Smooth muscle cell (in vitro differentiated cells): ENCODE data around the gene CD82. TPM values are rescaled to one million over a fixed set of nuclear protein-coding genes. Genes with fewer than 3 reads are reported as not detected.

Source experiments
- DNase-seq: peaks from one replicate; lab custom pipeline; 2025; ENCODE audit not compliant: unreplicated experiment; lab: John Stamatoyannopoulos, UW
- H2AFZ ChIP-seq: fragments of 200-600 bp; sonication (generic); 2 replicates; pipeline ENCODE4 v1.6.0; 2016; ENCODE audit warnings: antibody characterized with exemption, low read depth, mild to moderate bottlenecking
- H3F3A ChIP-seq: fragments of 200-600 bp; sonication (generic); 2 replicates; pipeline ENCODE4 v1.6.0; 2017; ENCODE audit warnings: antibody characterized with exemption, low read depth
- H3K27ac ChIP-seq: fragments of 200-600 bp; sonication (generic); 2 replicates; pipeline ENCODE4 v1.5.1; 2016; ENCODE audit warnings: low read depth, mild to moderate bottlenecking
- H3K27me3 ChIP-seq: fragments of 200-600 bp; sonication (generic); 2 replicates; pipeline ENCODE4 v1.6.1; 2016; ENCODE audit warnings: low read depth, mild to moderate bottlenecking
- H3K36me3 ChIP-seq: fragments of 200-600 bp; sonication (generic); 2 replicates; pipeline ENCODE4 v1.5.1; 2016; ENCODE audit warnings: low read depth
- H3K4me1 ChIP-seq: fragments of 200-600 bp; sonication (generic); 2 replicates; pipeline ENCODE4 v1.5.1; 2016; ENCODE audit warnings: low read depth
- H3K4me2 ChIP-seq: fragments of 200-600 bp; sonication (generic); 2 replicates; pipeline ENCODE4 v1.6.0; 2016; ENCODE audit warnings: mild to moderate bottlenecking
- H3K4me3 ChIP-seq: fragments of 200-600 bp; sonication (generic); 2 replicates; pipeline ENCODE4 v1.5.1; 2016; ENCODE audit warnings: mild to moderate bottlenecking
- H3K79me2 ChIP-seq: fragments of 200-600 bp; sonication (generic); 2 replicates; pipeline ENCODE4 v1.6.0; 2016; ENCODE audit warnings: low read depth, mild to moderate bottlenecking
- H3K9ac ChIP-seq: fragments of 200-600 bp; sonication (generic); 2 replicates; pipeline ENCODE4 v1.6.0; 2016; ENCODE audit warnings: low read depth
- H3K9me3 ChIP-seq: fragments of 200-600 bp; sonication (generic); replicated peaks from 2 replicates; pipeline ENCODE4 v1.5.1; 2016; ENCODE audit warnings: low read depth
- H4K20me1 ChIP-seq: fragments of 200-600 bp; sonication (generic); 2 replicates; pipeline ENCODE4 v1.6.0; 2016; ENCODE audit warnings: low read depth
- CTCF ChIP-seq: fragments of 200-600 bp; sonication (generic); IDR thresholded peaks from 2 replicates; pipeline ENCODE4 v1.5.1; 2017; ENCODE audit warnings: borderline replicate concordance, mild to moderate bottlenecking, antibody characterized with exemption; ENCODE audit not compliant: insufficient read depth, poor library complexity, severe bottlenecking
- WGBS: methylation state at CpG from one replicate; pipeline ENCODE4 v1.1.7; 2016; ENCODE audit warnings: low lambda C conversion rate; 5-methylcytosine and 5-hydroxymethylcytosine counted together
- polyA plus RNA-seq: library from polyadenylated mRNA; unstranded; fragments of >200 nt; fragmentation: Nextera tagmentation; extraction: Ambion mirVana; gene quantifications from 2 replicates; pipeline ENCODE4 v1.2.1, GENCODE V29; 2016
- total RNA-seq: library from RNA; depleted of rRNA; stranded (reverse); fragments of >200 nt; gene quantifications from 2 replicates; pipeline ENCODE4 v1.2.3, GENCODE V29; 2014

CD82 gene
- total and polyA plus RNA-seq, 2 experiments from 2014 or later: 58.6 to 270 TPM

DNA sequence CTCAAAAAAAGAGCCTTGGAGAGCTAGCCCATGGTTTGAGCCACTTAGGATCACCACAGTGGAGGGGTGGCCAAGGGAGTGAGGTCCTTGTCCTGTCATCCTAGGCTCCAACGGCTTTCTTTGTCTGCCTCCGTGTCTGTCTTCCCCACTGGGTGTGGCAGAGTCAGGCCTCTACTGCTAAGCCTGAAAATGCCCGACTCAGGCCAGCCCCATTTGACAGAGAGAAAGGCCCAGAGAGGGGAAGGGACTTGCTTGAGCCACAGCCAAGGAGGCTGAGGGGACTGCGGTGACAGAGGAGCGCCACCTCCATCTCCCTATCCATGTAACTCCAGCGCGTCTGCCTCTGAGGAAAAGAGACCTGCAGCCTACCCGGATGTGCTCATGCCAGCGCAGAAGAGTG, 27.8 kb upstream of the CD82 start:
- Histone ChIP-seq H3K9me3 (no peaks in the 10 kb centered on the region), H3F3A (no peaks in the 10 kb centered on the region), H3K4me3 (no peak overlapping the region), H3K27me3 (peaks cover 24% of the 10 kb centered on the region), H3K79me2 (no peaks in the 10 kb centered on the region), H3K36me3 (no peaks in the 10 kb centered on the region), H4K20me1 (no peaks in the 10 kb centered on the region), H3K9ac (no peak overlapping the region), H3K4me1 (no peaks in the 10 kb centered on the region), H3K27ac (no peak overlapping the region), H2AFZ (no peak overlapping the region), H3K4me2 (no peak overlapping the region)
- no peak for TF ChIP-seq CTCF
- WGBS: 87% methylated on average over 9 of the region's 9 CpGs
- no peak for DNase-seq

- Histone ChIP-seq H3K4me2 (peak overlapping the region; percentile 51), H3K4me1 (no peaks in the 10 kb centered on the region), H4K20me1 (no peaks in the 10 kb centered on the region), H2AFZ (peak overlapping the region; percentile 69), H3K79me2 (no peaks in the 10 kb centered on the region), H3K9ac (no peak overlapping the region), H3K4me3 (no peak overlapping the region), H3K36me3 (no peaks in the 10 kb centered on the region), H3K9me3 (no peaks in the 10 kb centered on the region), H3K27ac (no peak overlapping the region), H3F3A (no peaks in the 10 kb centered on the region), H3K27me3 (peaks cover 30% of the 10 kb centered on the region)
- DNase-seq: peak; percentile 46
- WGBS: 33% methylated on average over 21 of the region's 21 CpGs
- TF ChIP-seq CTCF: peak; percentile 98
Observed at GRCh38 chr11:44538375-44539054, 26.9 kb upstream of the CD82 start.

GRCh38 chr11:44539971-44540370, 25.5 kb upstream of the CD82 start:
- no peaks in the 10 kb centered on the region for H4K20me1 ChIP-seq
- no peaks in the 10 kb centered on the region for H3K9me3 ChIP-seq
- no peak overlapping the region for H3K9ac ChIP-seq
- no peaks in the 10 kb centered on the region for H3F3A ChIP-seq
- peaks cover 20% of the 10 kb centered on the region for H3K27me3 ChIP-seq
- no peaks in the 10 kb centered on the region for H3K79me2 ChIP-seq
- H3K36me3 ChIP-seq: no peaks in the 10 kb centered on the region
- H3K27ac ChIP-seq: no peak overlapping the region
- WGBS: 77% methylated on average over 7 of the region's 7 CpGs
- no peak for TF ChIP-seq CTCF
- H2AFZ ChIP-seq: no peak overlapping the region
- no peak for DNase-seq
- H3K4me2 ChIP-seq: no peak overlapping the region
- no peak overlapping the region for H3K4me3 ChIP-seq
- no peaks in the 10 kb centered on the region for H3K4me1 ChIP-seq

DNA sequence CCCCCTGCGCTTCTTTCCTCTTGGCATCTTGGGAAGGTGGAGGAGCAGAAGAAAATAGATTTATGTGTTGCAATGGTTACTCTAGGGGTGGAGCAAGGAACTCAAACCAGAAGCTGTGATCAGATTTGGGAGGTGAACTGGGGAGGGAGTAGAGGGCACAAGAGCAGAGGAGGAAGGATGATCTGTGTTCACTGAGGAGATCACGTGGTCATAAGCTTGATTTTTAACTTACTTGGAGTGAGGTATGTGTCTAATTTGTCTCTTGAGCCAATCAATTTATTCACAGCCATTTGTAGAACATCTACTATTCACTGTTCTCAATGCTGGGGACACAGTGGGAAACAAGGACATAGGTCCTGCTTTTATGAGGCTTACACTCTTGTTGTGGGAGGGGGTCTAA, 24.8 kb upstream of the CD82 start:
- Histone ChIP-seq H3K4me2 (no peak overlapping the region), H2AFZ (no peak overlapping the region), H3K27ac (no peak overlapping the region), H3K4me3 (no peak overlapping the region), H3K79me2 (no peaks in the 10 kb centered on the region), H3K9ac (no peak overlapping the region), H3F3A (no peaks in the 10 kb centered on the region), H3K27me3 (peaks cover 14% of the 10 kb centered on the region), H4K20me1 (no peaks in the 10 kb centered on the region), H3K36me3 (no peaks in the 10 kb centered on the region), H3K9me3 (no peaks in the 10 kb centered on the region), H3K4me1 (no peaks in the 10 kb centered on the region)
- no peak for TF ChIP-seq CTCF
- no peak for DNase-seq
- 39% methylated on average over 2 of the region's 2 CpGs for WGBS
